Central memory CD8-positive, alpha-beta T cell (primary cell): ENCODE results near the gene ACSL4.
A peak's percentile ranks its signal among the peaks of the same experiment; 100 is the strongest.

Experiments
- ATAC-seq: fragments of 150-1000 bp; cut with Tn5 transposase; replicated peaks from 2 replicates; pipeline ENCODE4 v1.10.0; 2022; ENCODE audit warnings: mild to moderate bottlenecking, moderate FRiP score, moderate number of reproducible peaks; ENCODE audit not compliant: poor library complexity, severe bottlenecking; ENCODE audit errors: extremely low read depth
- DNase-seq, 2 donors: peaks; one replicate each; pipeline ENCODE4 v3.0.0; 2021; ENCODE audit warnings: low spot score in 2 of 2
- H3K27ac Mint-ChIP-seq: one replicate; pipeline ENCODE4 v1.8.0; 2022; ENCODE audit warnings: low read depth, mild to moderate bottlenecking, moderate library complexity, mixed read lengths
- H3K27me3 Mint-ChIP-seq: one replicate; pipeline ENCODE4 v1.8.0; 2022; ENCODE audit warnings: mixed read lengths
- H3K36me3 Mint-ChIP-seq: one replicate; pipeline ENCODE4 v1.8.0; 2022; ENCODE audit warnings: mild to moderate bottlenecking, moderate library complexity, mixed read lengths; ENCODE audit not compliant: insufficient read depth
- H3K4me1 Mint-ChIP-seq: one replicate; pipeline ENCODE4 v1.8.0; 2022; ENCODE audit warnings: mixed read lengths
- H3K4me3 Mint-ChIP-seq: one replicate; pipeline ENCODE4 v1.8.0; 2022; ENCODE audit warnings: mild to moderate bottlenecking, moderate library complexity, mixed read lengths
- H3K9me3 Mint-ChIP-seq: one replicate; pipeline ENCODE4 v1.8.0; 2022; ENCODE audit warnings: mixed read lengths

ACSL4 gene

GRCh38 chrX:109716431-109717028 is 16.5 kb downstream of the ACSL4 start:
- ATAC-seq (no peak), DNase-seq (no peak)
- Mint-ChIP-seq H3K4me1 (peaks cover 32% of the 10 kb centered on the region), H3K36me3 (peaks cover 9% of the 10 kb centered on the region), H3K27me3 (no peaks in the 10 kb centered on the region), H3K27ac (no peak overlapping the region), H3K4me3 (no peak overlapping the region), H3K9me3 (no peaks in the 10 kb centered on the region)

GRCh38 chrX:109714340-109714958 is 18.6 kb downstream of the ACSL4 start:
- ATAC-seq (no peak), DNase-seq (no peak)
- Mint-ChIP-seq H3K36me3 (peaks cover 8% of the 10 kb centered on the region), H3K27me3 (no peaks in the 10 kb centered on the region), H3K4me1 (peaks cover 34% of the 10 kb centered on the region), H3K27ac (no peak overlapping the region), H3K4me3 (no peak overlapping the region), H3K9me3 (no peaks in the 10 kb centered on the region)

- peaks cover 26% of the 10 kb centered on the region for H3K4me1 Mint-ChIP-seq
- H3K4me3 Mint-ChIP-seq, result no peak overlapping the region
- no peaks in the 10 kb centered on the region for H3K27me3 Mint-ChIP-seq
- peaks cover 5% of the 10 kb centered on the region for H3K36me3 Mint-ChIP-seq
- H3K27ac Mint-ChIP-seq, result no peak overlapping the region
- ATAC-seq, result no peak
- no peaks in the 10 kb centered on the region for H3K9me3 Mint-ChIP-seq
- DNase-seq, result no peak
Observed at GRCh38 chrX:109710181-109710580, 22.9 kb downstream of the ACSL4 start.

GRCh38 chrX:109709129-109709631 is 23.9 kb downstream of the ACSL4 start:
- H3K27ac Mint-ChIP-seq, result peak overlapping the region; percentile 57
- peaks cover 5% of the 10 kb centered on the region for H3K36me3 Mint-ChIP-seq
- no peak for DNase-seq
- peaks cover 36% of the 10 kb centered on the region for H3K4me1 Mint-ChIP-seq
- ATAC-seq, result peak; percentile 43
- peak overlapping the region; percentile 41 for H3K4me3 Mint-ChIP-seq
- H3K9me3 Mint-ChIP-seq, result no peaks in the 10 kb centered on the region
- no peaks in the 10 kb centered on the region for H3K27me3 Mint-ChIP-seq

- DNase-seq, result no peak
- no peak for ATAC-seq
- Mint-ChIP-seq H3K4me1 (peaks cover 27% of the 10 kb centered on the region), H3K36me3 (no peaks in the 10 kb centered on the region), H3K27me3 (no peaks in the 10 kb centered on the region), H3K9me3 (no peaks in the 10 kb centered on the region), H3K4me3 (peak overlapping the region; percentile 43), H3K27ac (no peak overlapping the region)
Observed at GRCh38 chrX:109707720-109708119, 25.3 kb downstream of the ACSL4 start.

- Mint-ChIP-seq H3K36me3 (no peaks in the 10 kb centered on the region), H3K27me3 (no peaks in the 10 kb centered on the region), H3K4me1 (peaks cover 23% of the 10 kb centered on the region), H3K4me3 (peak overlapping the region; percentile 43), H3K27ac (no peak overlapping the region), H3K9me3 (no peaks in the 10 kb centered on the region)
- ATAC-seq (no peak), DNase-seq (no peak)
Observed at GRCh38 chrX:109707319-109707718, 25.7 kb downstream of the ACSL4 start.

GRCh38 chrX:109704563-109704962 is 28.5 kb downstream of the ACSL4 start:
- DNase-seq, result no peak
- H3K9me3 Mint-ChIP-seq, result no peaks in the 10 kb centered on the region
- ATAC-seq, result no peak
- no peaks in the 10 kb centered on the region for H3K36me3 Mint-ChIP-seq
- no peak overlapping the region for H3K4me3 Mint-ChIP-seq
- no peak overlapping the region for H3K27ac Mint-ChIP-seq
- no peaks in the 10 kb centered on the region for H3K27me3 Mint-ChIP-seq
- H3K4me1 Mint-ChIP-seq, result peaks cover 17% of the 10 kb centered on the region

- H3K9me3 Mint-ChIP-seq, result no peaks in the 10 kb centered on the region
- H3K36me3 Mint-ChIP-seq, result peaks cover 5% of the 10 kb centered on the region
- ATAC-seq (no peak), DNase-seq (no peak)
- H3K4me3 Mint-ChIP-seq, result no peak overlapping the region
- peaks cover 21% of the 10 kb centered on the region for H3K4me1 Mint-ChIP-seq
- no peaks in the 10 kb centered on the region for H3K27me3 Mint-ChIP-seq
- H3K27ac Mint-ChIP-seq, result no peak overlapping the region
Observed at GRCh38 chrX:109697855-109698254, 35.2 kb downstream of the ACSL4 start.

GRCh38 chrX:109696146-109696740 is 36.8 kb downstream of the ACSL4 start:
- no peak overlapping the region for H3K27ac Mint-ChIP-seq
- no peak overlapping the region for H3K4me3 Mint-ChIP-seq
- peaks cover 5% of the 10 kb centered on the region for H3K36me3 Mint-ChIP-seq
- H3K27me3 Mint-ChIP-seq, result no peaks in the 10 kb centered on the region
- ATAC-seq (no peak), DNase-seq (no peak)
- H3K9me3 Mint-ChIP-seq, result no peaks in the 10 kb centered on the region
- H3K4me1 Mint-ChIP-seq, result peaks cover 21% of the 10 kb centered on the region

- Mint-ChIP-seq H3K4me3 (no peak overlapping the region), H3K27ac (no peak overlapping the region), H3K36me3 (peaks cover 5% of the 10 kb centered on the region), H3K4me1 (peaks cover 21% of the 10 kb centered on the region), H3K27me3 (no peaks in the 10 kb centered on the region), H3K9me3 (no peaks in the 10 kb centered on the region)
- no peak for DNase-seq
- ATAC-seq, result no peak
Observed at GRCh38 chrX:109695637-109696036, 37.4 kb downstream of the ACSL4 start.

GRCh38 chrX:109691752-109692151 is 41.3 kb downstream of the ACSL4 start:
- DNase-seq, result no peak
- H3K36me3 Mint-ChIP-seq, result peaks cover 5% of the 10 kb centered on the region
- H3K4me3 Mint-ChIP-seq, result no peak overlapping the region
- H3K27ac Mint-ChIP-seq, result no peak overlapping the region
- H3K9me3 Mint-ChIP-seq, result no peaks in the 10 kb centered on the region
- peaks cover 13% of the 10 kb centered on the region for H3K4me1 Mint-ChIP-seq
- no peak for ATAC-seq
- no peaks in the 10 kb centered on the region for H3K27me3 Mint-ChIP-seq

GRCh38 chrX:109691277-109691676 is 41.8 kb downstream of the ACSL4 start:
- Mint-ChIP-seq H3K4me1 (peaks cover 9% of the 10 kb centered on the region), H3K27me3 (no peaks in the 10 kb centered on the region), H3K36me3 (peaks cover 3% of the 10 kb centered on the region), H3K27ac (no peak overlapping the region), H3K9me3 (no peaks in the 10 kb centered on the region), H3K4me3 (no peak overlapping the region)
- ATAC-seq, result no peak
- DNase-seq, result no peak

- Mint-ChIP-seq H3K36me3 (peaks cover 2% of the 10 kb centered on the region), H3K9me3 (no peaks in the 10 kb centered on the region), H3K27me3 (no peaks in the 10 kb centered on the region), H3K27ac (no peak overlapping the region), H3K4me3 (no peak overlapping the region), H3K4me1 (peaks cover 12% of the 10 kb centered on the region)
- ATAC-seq, result no peak
- no peak for DNase-seq
Observed at GRCh38 chrX:109687903-109688302, 45.2 kb downstream of the ACSL4 start.
